H1 (cell line): ENCODE data around the gene WASL. TPM values are rescaled to one million over a fixed set of nuclear protein-coding genes. Genes with fewer than 3 reads are reported as not detected.

Experiments used
- CTCF ChIA-PET: fragments of 300-600 bp; sonication (Branson Sonifier 250); formaldehyde crosslinking; loops from one replicate; lab custom pipeline; 2021; ENCODE audit not compliant: partially characterized antibody; lab: Charles Lee
- POLR2A ChIA-PET: fragments of 300-600 bp; sonication (Branson Sonifier 250); formaldehyde crosslinking; loops from one replicate; lab custom pipeline; 2021; ENCODE audit warnings: inconsistent platforms; ENCODE audit not compliant: partially characterized antibody; lab: Charles Lee
- DNase-seq, 2 experiments: peaks; one replicate each; pipeline versions ENCODE4 v3.0.0 to v3.0.0-alpha.2; 2010 to 2022; ENCODE audit warnings: low spot score in 2 of 2, low read depth in 1 of 2, mixed read lengths in 1 of 2
- FAIRE-seq: peaks from 2 replicates; lab custom pipeline; 2011; peaks lifted over from hg19 to GRCh38; lab: Jason Lieb, UNC
- H2AFZ ChIP-seq: 2 replicates; pipeline ENCODE4 v1.8.1; 2012; ENCODE audit warnings: low read length, inconsistent platforms
- H2AK5ac ChIP-seq: 2 replicates; pipeline ENCODE4 v1.6.1; 2013; ENCODE audit warnings: low read depth, low read length
- H2BK120ac ChIP-seq: replicated peaks from 2 replicates; pipeline ENCODE3; 2013; ENCODE audit warnings: low read depth, low read length, inconsistent platforms
- H2BK12ac ChIP-seq: 2 replicates; pipeline ENCODE4 v1.6.1; 2013; ENCODE audit warnings: low read depth, low read length
- H2BK15ac ChIP-seq: 2 replicates; pipeline ENCODE4 v1.6.1; 2013; ENCODE audit warnings: low read length
- H2BK20ac ChIP-seq: 2 replicates; pipeline ENCODE4 v1.6.1; 2013; ENCODE audit warnings: low read length
- H2BK5ac ChIP-seq: 2 replicates; pipeline ENCODE4 v1.6.1; 2013; ENCODE audit warnings: low read depth, low read length
- H3K14ac ChIP-seq: 2 replicates; pipeline ENCODE4 v1.6.1; 2013; ENCODE audit warnings: inconsistent platforms; ENCODE audit not compliant: insufficient read length
- H3K18ac ChIP-seq: 2 replicates; pipeline ENCODE4 v1.6.1; 2013; ENCODE audit warnings: low read length; ENCODE audit errors: extremely low read depth
- H3K23ac ChIP-seq: 2 replicates; pipeline ENCODE4 v1.6.1; 2013; ENCODE audit warnings: inconsistent platforms; ENCODE audit not compliant: insufficient read length
- H3K23me2 ChIP-seq: 2 replicates; pipeline ENCODE4 v1.6.1; 2013; ENCODE audit warnings: low read depth, low read length
- H3K27ac ChIP-seq: 2 replicates; pipeline ENCODE4 v1.6.1; 2011; ENCODE audit warnings: low read depth, low read length, inconsistent platforms
- H3K27me3 ChIP-seq, 4 experiments: replicated peaks in 1 of 4; 1 replicate in 1 of 4; 2 replicates in 3 of 4; pipeline versions ENCODE4 v1.6.1 to v1.8.1; 2011 to 2013; ENCODE audit warnings: low read length in 3 of 4, mild to moderate bottlenecking in 3 of 4, inconsistent platforms in 2 of 4, mixed read lengths in 2 of 4, moderate library complexity in 1 of 4; ENCODE audit not compliant: control insufficient read depth in 3 of 4, insufficient read depth in 3 of 4; ENCODE audit errors: extremely low read depth in 1 of 4
- H3K36me3 ChIP-seq, 4 experiments: 2 replicates each; pipeline versions ENCODE4 v1.6.1 to v1.8.1; 2011 to 2013; ENCODE audit warnings: mild to moderate bottlenecking in 4 of 4, low read length in 3 of 4, moderate library complexity in 2 of 4, control low read depth in 1 of 4, inconsistent platforms in 1 of 4; ENCODE audit not compliant: insufficient read depth in 4 of 4, control insufficient read depth in 2 of 4
- H3K4ac ChIP-seq: replicated peaks from 2 replicates; pipeline ENCODE3; 2013; ENCODE audit warnings: low read length, low read depth, mixed read lengths, inconsistent platforms; ENCODE audit not compliant: insufficient read length
- H3K4me1 ChIP-seq, 4 experiments: replicated peaks in 1 of 4; 1 replicate in 1 of 4; 2 replicates in 3 of 4; pipeline versions ENCODE4 v1.6.1 to v1.8.1; 2011 to 2013; ENCODE audit warnings: low read length in 3 of 4, inconsistent platforms in 2 of 4, mixed read lengths in 1 of 4; ENCODE audit not compliant: insufficient read depth in 4 of 4, control insufficient read depth in 3 of 4
- H3K4me2 ChIP-seq, 2 experiments: 2 replicates each; pipeline versions ENCODE4 v1.6.1 to v1.8.1; 2011 to 2013; ENCODE audit warnings: low read depth in 2 of 2, low read length in 2 of 2, control low read depth in 1 of 2, inconsistent platforms in 1 of 2, mild to moderate bottlenecking in 1 of 2; ENCODE audit not compliant: insufficient read depth in 1 of 2
- H3K4me3 ChIP-seq, 4 experiments: fragments of 200-600, 300-600 bp in 1 of 4; sonication (generic), shearing (Covaris generic), sonication (Bioruptor Twin) in 1 of 4; 2 replicates each; pipeline versions ENCODE4 v1.5.1 to v1.8.1; 2011 to 2016; ENCODE audit warnings: low read length in 4 of 4, low read depth in 3 of 4, control low read depth in 2 of 4, inconsistent platforms in 2 of 4, mild to moderate bottlenecking in 2 of 4, mixed read lengths in 1 of 4, moderate library complexity in 1 of 4; ENCODE audit not compliant: insufficient read depth in 2 of 4; ENCODE audit errors: extremely low read depth in 1 of 4
- H3K56ac ChIP-seq: replicated peaks from 2 replicates; pipeline ENCODE3; 2013; ENCODE audit warnings: low read depth, mild to moderate bottlenecking, mixed read lengths, low read length, inconsistent platforms; ENCODE audit not compliant: insufficient read length
- H3K79me1 ChIP-seq: 2 replicates; pipeline ENCODE4 v1.6.1; 2013; ENCODE audit warnings: low read depth, low read length, control low read depth
- H3K79me2 ChIP-seq, 2 experiments: 2 replicates each; pipeline versions ENCODE4 v1.6.1 to v1.8.1; 2012 to 2013; ENCODE audit warnings: low read length in 2 of 2, mild to moderate bottlenecking in 2 of 2, inconsistent platforms in 1 of 2; ENCODE audit not compliant: insufficient read depth in 2 of 2, control insufficient read depth in 1 of 2
- H3K9ac ChIP-seq, 4 experiments: replicated peaks in 1 of 4; 1 replicate in 1 of 4; 2 replicates in 3 of 4; pipeline versions ENCODE4 v1.6.1 to v1.8.1; 2011 to 2013; ENCODE audit warnings: low read depth in 3 of 4, low read length in 3 of 4, control low read depth in 2 of 4, mild to moderate bottlenecking in 2 of 4, moderate library complexity in 2 of 4, inconsistent platforms in 1 of 4; ENCODE audit errors: extremely low read depth in 1 of 4
- H3K9me3 ChIP-seq, 2 experiments: 2 replicates each; pipeline versions ENCODE4 v1.6.1 to v1.8.1; 2012 to 2013; ENCODE audit warnings: mild to moderate bottlenecking in 2 of 2, moderate library complexity in 2 of 2, control low read depth in 1 of 2, inconsistent platforms in 1 of 2, low read depth in 1 of 2, low read length in 1 of 2, mixed read lengths in 1 of 2; ENCODE audit not compliant: insufficient read depth in 2 of 2
- H4K20me1 ChIP-seq, 2 experiments: replicated peaks in 1 of 2; 2 replicates each; pipeline versions ENCODE3 to v1.8.1; 2011 to 2013; ENCODE audit warnings: inconsistent platforms in 2 of 2, low read length in 2 of 2, mild to moderate bottlenecking in 1 of 2; ENCODE audit not compliant: insufficient read depth in 2 of 2, control insufficient read depth in 1 of 2
- H4K5ac ChIP-seq: 2 replicates; pipeline ENCODE4 v1.6.1; 2013; ENCODE audit warnings: low read length, low read depth, mixed read lengths, inconsistent platforms; ENCODE audit not compliant: insufficient read length
- H4K8ac ChIP-seq: 2 replicates; pipeline ENCODE4 v1.8.0; 2013; ENCODE audit warnings: mild to moderate bottlenecking, moderate library complexity, low read length, inconsistent platforms; ENCODE audit not compliant: insufficient read depth; ENCODE audit errors: extremely low read depth
- H4K91ac ChIP-seq: replicated peaks from 2 replicates; pipeline ENCODE3; 2013; ENCODE audit warnings: low read length, mixed read lengths, inconsistent platforms; ENCODE audit not compliant: insufficient read length
- ATF3 ChIP-seq: IDR thresholded peaks from 2 replicates; pipeline ENCODE4 v1.6.1; 2011; ENCODE audit warnings: low read depth, mild to moderate bottlenecking, low read length; ENCODE audit not compliant: insufficient read depth
- EGR1 ChIP-seq: IDR thresholded peaks from 2 replicates; pipeline ENCODE4 v1.6.1; 2011; ENCODE audit warnings: low read depth, low read length, borderline replicate concordance
- EP300 ChIP-seq, 2 experiments: IDR thresholded peaks; 1 replicate in 1 of 2; 2 replicates in 1 of 2; pipeline ENCODE4 v1.6.1; 2011 to 2012; ENCODE audit warnings: low read depth in 2 of 2, low read length in 2 of 2, mild to moderate bottlenecking in 2 of 2, borderline replicate concordance in 1 of 2, inconsistent platforms in 1 of 2, moderate library complexity in 1 of 2
- JUND ChIP-seq: IDR thresholded peaks from 2 replicates; pipeline ENCODE4 v1.6.1; 2011; ENCODE audit warnings: mild to moderate bottlenecking, improper control_type of control experiment, low read length
- MAFK ChIP-seq: IDR thresholded peaks from 2 replicates; pipeline ENCODE4 v1.6.1; 2012; ENCODE audit warnings: low read depth, mild to moderate bottlenecking, improper control_type of control experiment, low read length
- NANOG ChIP-seq: IDR thresholded peaks from 2 replicates; pipeline ENCODE4 v1.6.1; 2011; ENCODE audit warnings: low read length, low read depth, mild to moderate bottlenecking, inconsistent platforms; ENCODE audit not compliant: insufficient read depth, poor library complexity, severe bottlenecking
- TCF12 ChIP-seq: IDR thresholded peaks from 2 replicates; pipeline ENCODE4 v1.6.1; 2011; ENCODE audit warnings: low read depth, mild to moderate bottlenecking, low read length
- WGBS, 2 experiments: shearing (Covaris generic) in 1 of 2; methylation state at CpG; one replicate each; pipeline versions ENCODE4 v1.1.6 to v1.1.7; 2013 to 2015; ENCODE audit warnings: low lambda C conversion rate in 2 of 2, mixed read lengths in 2 of 2, inconsistent platforms in 1 of 2, low coverage in 1 of 2, missing lambda C conversion rate in 1 of 2; ENCODE audit not compliant: insufficient replicate concordance in 2 of 2, insufficient coverage in 1 of 2, insufficient read length in 1 of 2; ENCODE audit errors: extremely low coverage in 1 of 2, missing lambda C conversion rate in 1 of 2; 5-methylcytosine and 5-hydroxymethylcytosine counted together
- polyA plus RNA-seq, 7 experiments: library from polyadenylated mRNA; depleted of rRNA in 3 of 7; stranded (reverse) in 5 of 7; unstranded in 2 of 7; fragments of >200 nt in 5 of 7; fragments of 200-250 nt in 2 of 7; gene quantifications; 1 replicate in 5 of 7; 2 replicates in 1 of 7; 4 replicates in 1 of 7; pipeline versions ENCODE4 v1.2.1 to v1.2.3, GENCODE V29; 2011 to 2013; ENCODE audit warnings: missing spikeins in 2 of 7, mixed read lengths in 2 of 7
- total RNA-seq: library from RNA; stranded (reverse); fragmentation: NEBNext Ultra II Directional; extraction: Animal tissue kit (Norgen Biotek cat#: 25700); gene quantifications from 2 replicates; pipeline ENCODE4 v1.2.1, GENCODE V29; 2021

WASL gene
- total and polyA plus RNA-seq, 2 of the 8 experiments (the other 6 are each of a cell fraction or from before 2014, with no cell fraction given): 7.7 to 38.9 TPM

DNA sequence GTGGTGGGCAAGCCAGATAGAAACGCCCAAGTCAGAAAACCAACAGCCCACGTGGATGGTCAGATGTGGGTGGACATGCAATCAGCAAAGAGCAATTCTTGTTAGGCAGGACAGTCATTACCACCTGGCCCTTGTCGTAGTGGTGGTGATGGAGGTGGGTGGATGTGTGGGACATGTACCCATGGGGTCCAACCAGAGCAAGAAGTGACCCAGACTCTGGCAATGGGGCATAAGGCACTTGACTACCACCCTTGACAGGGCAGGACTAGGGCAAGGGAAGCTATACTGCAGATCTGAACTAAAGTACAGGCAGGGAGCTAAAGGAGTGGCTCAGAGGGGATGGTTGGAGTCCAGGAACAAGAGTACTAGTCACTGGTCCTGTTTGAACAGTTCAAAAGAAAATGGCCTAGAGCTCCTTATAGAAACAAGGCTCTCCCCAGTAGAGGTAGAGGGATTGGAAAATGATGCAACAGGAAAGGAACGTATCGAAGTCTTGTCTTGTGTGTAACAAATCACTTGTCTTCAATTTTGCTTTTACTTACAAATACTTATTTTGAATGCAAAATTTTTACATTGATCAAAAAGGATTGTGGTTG, 75.6 kb downstream of the WASL start:
- CTCF ChIA-PET: interaction anchor here (0.7 to 1.9 kb wide), 5 partner anchors 9 to 192 kb away, joined by 3 to 5 read pairs (median 4); no protein-coding TSS in a partner anchor
- no peak overlapping the region for H3K27ac ChIP-seq

More for the DNA sequence above, 75.6 kb downstream of the WASL start:
- Histone ChIP-seq H3K56ac (no peak overlapping the region), H3K18ac (no peak overlapping the region), H4K5ac (no peak overlapping the region), H2BK20ac (no peak overlapping the region), H4K8ac (no peak overlapping the region), H3K79me2 (no peaks in the 10 kb centered on the region), H3K14ac (no peak overlapping the region), H3K23me2 (no peaks in the 10 kb centered on the region), H3K4me2 (no peak overlapping the region), H3K23ac (no peak overlapping the region), H2BK12ac (no peak overlapping the region), H3K9ac (no peak overlapping the region), H2AK5ac (no peak overlapping the region), H2AFZ (no peak overlapping the region), H3K4me1 (0 out of 7 replicates have a peak, but pooled peaks cover 0 to 3% (median 0%) of the 10 kb centered on the region in 4 experiments), H3K36me3 (no peaks in the 10 kb centered on the region; a peak in 1 of 8 replicates), H3K4ac (no peak overlapping the region), H4K20me1 (no peaks in the 10 kb centered on the region), H4K91ac (no peak overlapping the region), H2BK120ac (no peak overlapping the region), H2BK15ac (no peak overlapping the region), H3K9me3 (no peaks in the 10 kb centered on the region), H2BK5ac (no peak overlapping the region), H3K79me1 (no peaks in the 10 kb centered on the region), H3K4me3 (no peak overlapping the region), H3K27me3 (no peaks in the 10 kb centered on the region)
- FAIRE-seq: no peak
- no peak for DNase-seq
- no peak for TF ChIP-seq EP300 (IDR thresholded peaks at IDR 0.05; ENCODE audit: borderline replicate concordance in 1 of 2, low read depth in 2 of 2, low read length in 2 of 2)
- TF ChIP-seq MAFK: no peak
- TF ChIP-seq NANOG: no peak
- no peak for TF ChIP-seq JUND
- TF ChIP-seq EGR1: no peak
- no peak for TF ChIP-seq TCF12
- no peak for TF ChIP-seq ATF3
- POLR2A ChIA-PET: no interaction called here
- 88% methylated on average over 5 of the region's 5 CpGs; no CpG with 5 or more reads in 1 of the 2 experiments for WGBS, 2 experiments
